NCI-H69 (cell line): ENCODE measurements around the gene TREML2.
A peak's percentile ranks its signal among the peaks of the same experiment; 100 is the strongest.
"Not testable (repeated sequence)": the region's sequence is repeated elsewhere in the genome, so short reads cannot be mapped to it uniquely, and the experiment has no call there.

Experiments
- DNase-seq: peaks from one replicate; lab custom pipeline; 2025; lab: John Stamatoyannopoulos, UW

TREML2 gene

GRCh38 chr6:41208439-41209106 is 7.6 kb upstream of the TREML2 start:
- no peak for DNase-seq

- no peak for DNase-seq
These were observed 3.2 kb upstream of the TREML2 start for GRCh38 chr6:41204156-41204555.

- DNase-seq: no peak
These were observed 820 bp upstream of the TREML2 start for GRCh38 chr6:41201764-41202173.

GRCh38 chr6:41200296-41200900 is 551 bp downstream of the TREML2 start:
- no peak for DNase-seq

- DNase-seq: no peak
These were observed 1.2 kb downstream of the TREML2 start for GRCh38 chr6:41199552-41200246.

GRCh38 chr6:41197234-41197633 is 3.7 kb downstream of the TREML2 start:
- DNase-seq: no peak

- DNase-seq: no peak
These were observed 6.6 kb downstream of the TREML2 start for GRCh38 chr6:41194386-41194785.

GRCh38 chr6:41193884-41194283 is 7.1 kb downstream of the TREML2 start:
- no peak for DNase-seq

GRCh38 chr6:41193171-41193734 is 7.7 kb downstream of the TREML2 start:
- DNase-seq: no peak

- no peak for DNase-seq
These were observed 9.4 kb downstream of the TREML2 start for GRCh38 chr6:41191569-41191968.

- no peak for DNase-seq
These were observed 10.2 kb downstream of the TREML2 start for GRCh38 chr6:41190791-41191190.

- DNase-seq: no peak
These were observed 11.0 kb downstream of the TREML2 start for GRCh38 chr6:41189967-41190366.

GRCh38 chr6:41189046-41189445 is 11.9 kb downstream of the TREML2 start:
- not testable (repeated sequence) for DNase-seq

- peak; percentile 22 for DNase-seq
These were observed 12.7 kb downstream of the TREML2 start for GRCh38 chr6:41187924-41188886.

- DNase-seq: no peak
These were observed 14.9 kb downstream of the TREML2 start for GRCh38 chr6:41186031-41186562.

- no peak for DNase-seq
These were observed 16.2 kb downstream of the TREML2 start for GRCh38 chr6:41184761-41185160.

GRCh38 chr6:41182069-41183034 is 18.6 kb downstream of the TREML2 start:
- peak; percentile 83 for DNase-seq

- DNase-seq: no peak
These were observed 19.4 kb downstream of the TREML2 start for GRCh38 chr6:41181566-41181965.

GRCh38 chr6:41179163-41179562 is 21.8 kb downstream of the TREML2 start:
- DNase-seq: no peak

- no peak for DNase-seq
These were observed 23.3 kb downstream of the TREML2 start for GRCh38 chr6:41177695-41178094.
